ENCODE measurements around the gene ZFP92. TPM values are rescaled to one million over a fixed set of nuclear protein-coding genes. Genes with fewer than 3 reads are reported as not detected.

Gene ZFP92
- total and polyA plus RNA-seq, 10 of the 15 experiments (the other 5 are each of a cell fraction or from before 2014, with no cell fraction given), result 0.02 to 1.6 (median 0.09) TPM; not detected in 2

GRCh38 chrX:153392642-153393321 lies 18.5 kb upstream of the ZFP92 start:
- H3K79me2 ChIP-seq (ENCODE audit: control insufficient read depth, insufficient read depth, low read length), result no peaks in the 10 kb centered on the region
- H3K4me1 ChIP-seq (ENCODE audit: control insufficient read depth, insufficient read depth, low read length), result no peaks in the 10 kb centered on the region
- no peaks in the 10 kb centered on the region; the same call in 2 of the 3 replicates for H3K9me3 ChIP-seq (replicated peaks; ENCODE audit: control insufficient read depth, insufficient read depth, low read length)
- no peak overlapping the region for H3K27ac ChIP-seq (ENCODE audit: control insufficient read depth, insufficient read depth)
- no peak overlapping the region for H3K4me3 ChIP-seq
- ChIA-PET SMC1A (ENCODE audit: uncharacterized antibody, unreplicated experiment) (no interaction called here), CTCF (no interaction called here), POLR2A (no interaction called here), RAD21 (ENCODE audit: unreplicated experiment) (no interaction called here)
- no peak overlapping the region for H3K9ac ChIP-seq (ENCODE audit: control insufficient read depth, insufficient read depth, low read length)
- H2AFZ ChIP-seq (ENCODE audit: control insufficient read depth, low read depth, low read length), result no peak overlapping the region
- FAIRE-seq (no peak), ATAC-seq (no peak), DNase-seq (ENCODE audit: low read depth, low spot score) (no peak)
- H4K20me1 ChIP-seq (ENCODE audit: control insufficient read depth, insufficient read depth), result no peaks in the 10 kb centered on the region
- H3K4me2 ChIP-seq (ENCODE audit: control insufficient read depth, insufficient read depth), result no peak overlapping the region
- H3K36me3 ChIP-seq (ENCODE audit: control insufficient read depth in 2 of 2, insufficient read depth in 2 of 2, low read length in 1 of 2), result no peaks in the 10 kb centered on the region
- in situ Hi-C loops (cut with MboI), result no loop called here
- WGBS (ENCODE audit: insufficient coverage, insufficient replicate concordance, low lambda C conversion rate, missing lambda C conversion rate), result 37% methylated on average over 14 of the region's 16 CpGs
- no TSS peak for BruUV-seq (replicated peaks)
- no peaks in the 10 kb centered on the region; a peak in 1 of 4 replicates for H3K27me3 ChIP-seq (replicated peaks in 1 of 2; ENCODE audit: control insufficient read depth in 2 of 2, insufficient read depth in 2 of 2, low read length in 1 of 2)
- intact Hi-C loops (cut with micrococcal nuclease; ENCODE audit: unreplicated experiment), result no loop called here
- TF ChIP-seq, protein P1, sequence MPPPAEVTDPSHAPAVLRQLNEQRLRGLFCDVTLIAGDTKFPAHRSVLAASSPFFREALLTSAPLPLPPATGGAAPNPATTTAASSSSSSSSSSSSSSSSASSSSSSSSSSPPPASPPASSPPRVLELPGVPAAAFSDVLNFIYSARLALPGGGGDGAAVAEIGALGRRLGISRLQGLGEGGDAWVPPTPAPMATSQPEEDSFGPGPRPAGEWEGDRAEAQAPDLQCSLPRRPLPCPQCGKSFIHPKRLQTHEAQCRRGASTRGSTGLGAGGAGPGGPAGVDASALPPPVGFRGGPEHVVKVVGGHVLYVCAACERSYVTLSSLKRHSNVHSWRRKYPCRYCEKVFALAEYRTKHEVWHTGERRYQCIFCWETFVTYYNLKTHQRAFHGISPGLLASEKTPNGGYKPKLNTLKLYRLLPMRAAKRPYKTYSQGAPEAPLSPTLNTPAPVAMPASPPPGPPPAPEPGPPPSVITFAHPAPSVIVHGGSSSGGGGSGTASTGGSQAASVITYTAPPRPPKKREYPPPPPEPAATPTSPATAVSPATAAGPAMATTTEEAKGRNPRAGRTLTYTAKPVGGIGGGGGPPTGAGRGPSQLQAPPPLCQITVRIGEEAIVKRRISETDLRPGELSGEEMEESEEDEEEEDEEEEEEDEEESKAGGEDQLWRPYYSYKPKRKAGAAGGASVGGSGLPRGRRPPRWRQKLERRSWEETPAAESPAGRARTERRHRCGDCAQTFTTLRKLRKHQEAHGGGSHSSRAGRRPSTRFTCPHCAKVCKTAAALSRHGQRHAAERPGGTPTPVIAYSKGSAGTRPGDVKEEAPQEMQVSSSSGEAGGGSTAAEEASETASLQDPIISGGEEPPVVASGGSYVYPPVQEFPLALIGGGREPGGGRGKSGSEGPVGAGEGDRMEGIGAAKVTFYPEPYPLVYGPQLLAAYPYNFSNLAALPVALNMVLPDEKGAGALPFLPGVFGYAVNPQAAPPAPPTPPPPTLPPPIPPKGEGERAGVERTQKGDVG (CRISPR knock-in tag; IDR thresholded peaks at IDR 0.05), result no peak
- TF ChIP-seq DPF2 (IDR thresholded peaks at IDR 0.05) (no peak), SIX5 (IDR thresholded peaks at IDR 0.05; ENCODE audit: low read depth, low read length, severe bottlenecking) (no peak), HCFC1 (IDR thresholded peaks at IDR 0.05; ENCODE audit: low read length) (no peak), FOXM1 (IDR thresholded peaks at IDR 0.05; ENCODE audit: low read depth, low read length) (no peak), NBN (IDR thresholded peaks at IDR 0.05) (no peak), RAD21 (IDR thresholded peaks at IDR 0.05; ENCODE audit: insufficient read depth, low read depth, low read length) (no peak), E2F8 (IDR thresholded peaks at IDR 0.05; ENCODE audit: low read depth, partially characterized antibody) (no peak)
